ENCODE measurements around the gene MCM6.
A peak's percentile ranks its signal among the peaks of the same experiment; 100 is the strongest.
"Not testable (repeated sequence)": the region's sequence is repeated elsewhere in the genome, so short reads cannot be mapped to it uniquely, and the experiment has no call there.

The MCM6 gene

DNA sequence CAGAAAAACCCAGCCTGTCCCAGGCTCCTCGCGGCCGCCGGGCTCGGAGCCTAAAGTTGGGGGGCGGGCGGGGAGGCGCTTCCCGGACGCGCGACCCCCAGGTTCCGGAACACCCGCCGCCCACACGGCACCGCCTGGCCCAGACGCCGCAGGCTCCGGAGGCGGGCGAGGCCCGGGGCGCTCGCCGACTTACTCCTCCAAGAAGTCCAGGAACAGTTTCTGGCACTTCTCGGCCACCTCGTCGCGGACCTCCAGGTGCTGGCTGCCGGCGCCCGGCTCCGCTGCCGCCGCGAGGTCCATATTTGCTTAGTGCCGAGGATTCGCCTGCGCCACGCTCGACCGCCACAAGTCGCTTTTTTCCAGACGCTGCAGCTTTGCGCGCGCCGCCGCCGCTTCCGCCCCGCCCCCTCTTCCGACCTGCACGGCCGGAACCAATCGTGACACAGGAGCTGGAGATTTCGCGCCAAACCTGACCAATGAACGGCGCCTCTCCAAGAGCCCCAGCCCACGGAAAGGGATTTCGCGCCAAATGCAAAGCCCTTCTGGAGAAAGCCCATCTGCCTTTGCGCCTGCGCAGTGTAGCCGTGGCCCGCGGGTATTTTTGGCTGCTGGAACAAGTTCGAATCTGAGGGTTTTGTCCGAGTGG is at the start of gene MCM6:
TSS of gene MCM6 (minus strand) at position 378 of the 646 bp plus-strand sequence. CDS start at position 300, 78 bp downstream.
- DNase-seq: peak; percentile 80

DNA sequence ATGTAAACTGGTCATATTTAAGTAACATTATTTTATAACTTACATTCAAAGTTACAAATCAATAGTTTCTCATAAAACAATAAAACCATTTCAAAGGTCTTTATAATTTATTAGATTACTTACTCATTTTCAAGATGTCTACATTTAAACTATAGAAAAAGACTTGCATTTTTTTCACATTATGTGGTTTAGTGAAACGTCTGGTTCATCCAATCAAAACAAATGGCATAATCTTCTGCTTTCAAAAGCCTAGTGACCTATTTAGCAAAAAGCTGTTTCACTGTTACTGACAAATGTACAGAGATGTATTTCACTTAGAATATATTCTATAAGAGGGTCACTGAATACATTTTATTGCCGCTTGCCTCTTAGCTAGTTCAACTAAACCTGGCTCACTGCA is 49.3 kb upstream of the MCM6 start:
- DNase-seq: no peak

DNA sequence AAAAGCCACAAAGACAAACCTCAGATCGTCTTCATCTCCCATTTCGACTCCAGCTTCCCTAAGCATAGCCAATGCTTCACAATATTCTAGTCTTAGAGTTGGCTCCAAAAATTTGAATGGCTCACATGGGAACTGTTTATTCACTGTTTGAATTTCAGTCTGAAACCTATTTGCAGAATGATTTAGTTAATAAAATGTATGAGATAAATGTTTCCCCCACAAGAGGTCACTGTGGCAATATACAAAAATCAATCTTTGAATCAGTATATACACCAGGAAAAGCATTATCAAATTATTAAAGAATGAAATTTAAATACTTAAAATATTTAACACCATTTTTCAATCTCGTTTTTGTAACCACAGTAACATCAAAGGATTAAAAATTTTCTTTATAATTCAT is 40.0 kb upstream of the MCM6 start:
- no peak for DNase-seq

DNA sequence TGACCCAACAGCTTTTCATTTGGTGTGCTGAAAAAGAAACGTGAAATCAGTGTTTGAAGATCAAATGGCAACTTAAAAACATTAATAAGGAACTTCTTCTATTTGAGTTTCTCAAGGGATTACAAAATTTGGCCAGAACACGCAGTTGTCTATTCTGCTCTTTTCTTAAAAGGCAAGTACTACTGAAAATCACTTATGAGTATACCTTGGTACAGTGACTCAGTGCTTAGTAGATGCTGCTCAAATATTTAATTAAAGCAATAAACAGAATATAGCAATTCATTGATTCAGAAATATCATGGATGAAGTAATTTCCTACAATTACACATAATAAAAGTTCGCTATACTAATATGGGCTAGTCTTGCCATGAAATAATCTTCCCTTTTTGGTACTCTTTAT is 38.2 kb upstream of the MCM6 start:
- no peak for DNase-seq

DNA sequence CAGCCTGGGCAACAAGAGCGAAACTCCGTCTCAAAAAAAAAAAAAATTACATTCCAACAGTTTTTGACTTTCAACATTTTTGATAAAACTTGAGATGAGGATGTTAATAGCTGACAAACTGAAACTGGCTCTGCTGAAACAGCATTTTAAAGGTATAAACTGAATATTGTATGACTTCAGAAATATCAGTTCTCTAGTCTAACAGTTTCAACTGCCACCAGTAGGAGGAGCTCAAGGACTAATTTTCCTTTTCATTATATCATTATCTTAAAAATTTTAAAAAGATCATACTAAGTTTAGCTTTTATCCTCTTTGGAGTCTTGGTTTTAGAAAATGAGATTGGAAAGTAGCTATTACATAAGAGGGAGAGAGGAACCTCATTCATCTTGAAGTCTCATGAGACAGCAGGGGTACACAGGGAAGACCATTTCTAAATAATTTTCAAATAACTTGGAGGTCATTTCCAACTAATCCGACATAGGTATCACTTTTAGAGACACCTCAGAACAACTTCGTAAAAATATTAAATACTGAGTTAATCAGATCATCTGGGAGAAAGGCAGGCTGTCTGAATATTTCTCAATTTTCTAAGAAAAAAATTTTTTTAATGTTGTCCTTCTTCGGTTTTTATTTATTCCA is 37.6 kb upstream of the MCM6 start:
- DNase-seq: no peak

DNA sequence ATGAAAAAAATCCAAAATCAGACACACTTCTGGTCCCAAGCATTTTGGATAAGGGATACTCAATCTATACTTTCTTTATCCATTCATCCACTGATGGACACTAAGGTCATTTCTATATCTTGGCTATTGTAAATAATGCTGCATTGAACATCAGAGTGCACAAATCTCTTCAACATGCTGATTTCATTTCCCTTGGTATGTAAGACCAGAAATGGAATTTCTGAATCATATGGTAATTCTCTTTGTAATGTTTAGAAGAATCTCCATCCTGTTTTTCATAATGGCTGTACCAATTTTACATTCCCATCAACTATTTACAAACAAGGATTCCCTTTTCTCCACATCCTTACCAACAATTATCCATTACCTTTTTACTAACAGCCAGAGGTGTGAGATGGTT is 33.7 kb upstream of the MCM6 start:
- DNase-seq: no peak

DNA sequence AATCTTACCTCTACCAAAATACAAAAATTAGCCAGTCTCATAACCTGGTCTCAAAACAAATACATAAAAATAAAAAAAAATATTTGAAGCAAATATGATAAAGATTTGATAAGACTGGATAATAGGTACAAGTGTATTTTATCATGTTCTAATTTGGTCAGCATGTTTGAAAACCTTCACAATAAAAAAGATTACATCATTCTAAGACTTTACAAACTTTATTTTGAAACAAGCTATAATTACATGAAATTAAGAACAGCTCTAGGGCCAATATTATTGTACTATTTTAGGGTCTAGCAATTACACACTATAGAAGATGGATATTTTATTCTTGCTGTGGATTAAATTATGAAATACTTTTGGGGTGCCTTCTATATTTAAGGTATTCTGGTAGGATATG is 29.4 kb upstream of the MCM6 start:
- no peak for DNase-seq

DNA sequence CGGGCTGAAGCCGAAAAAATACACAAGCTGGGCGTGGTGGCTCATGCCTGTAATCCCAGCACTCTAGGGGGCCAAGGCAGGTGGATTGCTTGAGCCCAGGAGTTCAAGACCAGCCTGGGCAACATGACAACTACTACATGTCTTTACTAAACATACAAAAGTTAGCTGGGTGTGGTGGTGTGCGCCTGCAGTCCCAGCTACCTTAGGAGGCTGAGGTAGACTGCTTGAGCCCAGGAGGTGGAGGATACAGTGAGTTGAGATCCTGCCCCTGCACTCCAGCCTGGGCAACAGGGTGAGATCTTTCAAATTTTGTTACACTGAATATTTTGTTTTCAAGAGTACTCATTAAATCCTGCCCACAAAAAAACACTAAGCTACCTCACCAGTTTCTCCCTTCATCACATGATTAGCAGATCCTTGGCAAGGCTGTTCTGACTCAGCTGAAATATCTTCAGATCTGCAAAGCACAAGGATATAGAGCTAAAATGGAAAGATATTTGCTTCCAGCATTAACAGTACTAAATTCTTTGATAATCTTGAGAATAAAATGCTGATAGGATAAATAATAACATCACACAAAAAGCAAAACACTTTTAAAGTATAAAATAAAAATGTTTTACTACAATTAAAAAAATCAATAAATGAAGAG is 28.2 kb upstream of the MCM6 start:
- no peak for DNase-seq

DNA sequence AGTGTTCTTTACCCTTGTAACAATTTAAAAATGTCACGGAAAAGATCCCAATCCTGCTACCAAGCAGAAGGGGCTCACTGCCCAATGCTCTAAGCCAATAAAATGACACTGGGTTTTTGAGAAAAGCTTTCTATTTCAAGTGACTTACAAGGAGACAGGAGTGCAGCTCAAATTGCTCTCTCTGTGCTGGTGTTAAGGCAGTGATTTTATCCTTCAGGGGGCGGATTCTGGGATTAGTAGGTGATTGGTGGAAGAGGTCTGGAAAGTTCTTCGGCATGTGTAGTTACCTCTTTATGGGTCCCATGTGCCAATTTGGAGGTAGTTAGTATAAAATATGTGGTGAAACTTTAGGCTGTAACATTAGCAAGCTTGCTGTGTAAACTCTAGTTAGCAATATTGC is 27.4 kb upstream of the MCM6 start:
- DNase-seq: no peak

DNA sequence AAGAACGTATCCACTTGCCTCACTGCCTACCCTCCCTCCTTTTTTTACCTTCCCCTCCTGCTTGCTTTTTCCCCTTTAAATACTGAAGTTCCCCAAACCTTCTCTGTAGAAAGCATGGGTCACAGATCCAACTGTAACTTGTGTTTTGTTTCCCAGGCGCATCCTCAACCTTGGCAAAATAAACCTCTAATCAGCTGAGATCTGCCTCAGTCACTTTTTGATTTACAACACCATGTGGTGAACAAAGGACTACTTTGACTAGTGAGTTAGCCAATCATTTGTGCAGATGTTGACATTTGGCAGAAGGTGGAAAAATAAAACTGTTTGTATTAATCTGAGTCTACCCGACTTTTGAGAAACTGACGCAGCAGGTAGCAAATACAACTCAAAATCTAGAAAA is 23.3 kb upstream of the MCM6 start:
- no peak for DNase-seq

DNA sequence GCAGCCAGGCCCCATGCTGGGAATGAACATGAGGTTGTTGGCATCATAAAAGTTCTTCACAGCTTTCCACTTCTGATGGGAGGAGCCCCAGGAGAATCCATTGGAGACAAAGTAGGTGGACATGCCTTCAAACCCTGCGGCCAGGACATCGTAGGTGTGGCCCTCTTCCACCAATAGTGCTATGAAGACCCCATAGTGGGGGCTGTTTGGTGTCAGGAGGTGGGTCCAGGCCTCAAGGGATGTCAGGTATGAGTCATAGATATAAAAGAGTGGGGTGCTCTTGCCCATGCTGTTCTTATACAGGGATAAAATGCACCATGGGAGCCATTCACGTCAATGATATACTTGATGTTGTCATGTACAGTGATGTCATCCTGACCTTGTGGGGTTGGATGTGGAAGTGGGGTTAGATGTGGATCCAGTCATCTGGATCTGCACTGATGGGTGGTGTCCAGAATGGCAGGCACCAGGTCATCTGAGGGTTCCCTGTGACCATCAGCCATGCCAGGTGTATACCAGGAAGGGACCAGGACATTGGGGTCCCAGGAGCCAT is 22.1 kb upstream of the MCM6 start:
- DNase-seq: no peak

DNA sequence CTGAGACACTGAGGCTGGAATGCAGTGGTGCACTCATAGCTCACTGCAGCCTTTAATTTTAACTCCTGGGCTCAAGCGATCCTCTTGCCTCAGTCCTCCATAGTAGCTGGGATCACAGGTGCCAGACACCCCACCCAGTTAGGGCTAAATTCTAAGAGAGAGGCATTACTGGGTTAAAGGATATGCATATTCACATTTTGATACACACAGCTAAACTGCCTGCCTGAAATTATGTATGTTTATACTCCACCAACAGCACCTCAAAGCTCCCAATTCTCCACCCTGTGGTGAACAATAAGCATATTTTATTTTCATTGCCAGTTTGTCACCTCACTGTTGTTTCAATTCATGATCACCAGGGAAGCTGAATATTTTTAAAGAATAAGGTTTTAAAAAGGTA is 18.7 kb upstream of the MCM6 start:
- no peak for DNase-seq

DNA sequence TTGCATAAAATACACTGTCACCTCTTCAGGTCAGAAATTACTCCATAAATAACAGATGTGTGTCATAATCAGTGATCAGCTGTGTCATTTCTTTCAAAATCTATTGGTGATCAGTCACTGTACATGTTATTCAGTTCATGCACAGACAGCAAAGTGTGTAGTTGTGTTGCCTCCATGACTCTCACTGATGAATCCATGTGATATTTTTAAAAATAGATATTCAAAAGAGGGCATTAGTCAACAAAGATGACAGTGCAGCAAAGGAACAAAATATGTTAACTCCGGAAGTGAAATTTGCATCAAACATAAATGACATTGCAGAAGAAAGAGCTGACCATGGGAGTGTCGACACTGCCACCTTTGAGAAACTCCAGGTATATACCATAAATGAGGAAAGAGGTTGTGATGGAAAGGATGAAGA is 17.1 kb upstream of the MCM6 start:
- no peak for DNase-seq

DNA sequence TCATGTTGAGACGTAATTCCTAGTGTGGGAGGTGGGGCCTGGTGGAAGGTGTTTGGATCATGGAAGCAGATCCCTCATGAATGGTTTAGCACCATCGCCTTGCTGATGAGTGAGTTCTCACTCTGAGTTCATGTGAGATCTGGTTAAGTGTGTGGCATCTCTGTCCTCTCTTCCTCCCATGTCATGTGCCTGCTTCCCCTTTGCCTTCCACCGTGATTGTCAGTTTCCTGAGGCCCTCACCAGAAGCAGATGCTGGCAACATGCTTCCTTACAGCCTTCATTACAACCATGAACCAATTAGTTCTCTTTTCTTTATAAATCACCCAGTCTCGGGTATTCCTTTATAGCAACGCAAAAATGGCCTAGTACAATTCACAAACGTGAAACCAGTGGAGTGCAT is 14.6 kb upstream of the MCM6 start:
- no peak for DNase-seq

DNA sequence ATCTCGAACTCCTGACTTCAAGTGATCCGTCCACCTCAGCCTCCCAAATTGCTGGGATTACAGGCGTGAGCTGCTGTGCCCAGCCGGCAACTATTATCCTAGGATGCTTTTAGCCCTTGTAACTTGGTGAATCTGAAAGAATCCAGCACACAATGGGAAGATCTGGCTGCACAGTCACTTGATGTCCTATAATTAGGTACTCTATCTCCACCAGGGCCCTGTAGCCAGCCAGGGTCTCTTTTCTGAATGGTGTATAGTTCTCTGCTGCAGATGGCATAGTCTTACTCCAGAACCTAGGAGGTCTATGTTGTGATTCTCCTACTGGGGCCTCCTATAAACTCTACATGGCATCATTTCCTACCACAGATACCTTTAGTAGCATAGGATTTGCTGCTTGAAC is 13.9 kb upstream of the MCM6 start:
- DNase-seq: no peak

DNA sequence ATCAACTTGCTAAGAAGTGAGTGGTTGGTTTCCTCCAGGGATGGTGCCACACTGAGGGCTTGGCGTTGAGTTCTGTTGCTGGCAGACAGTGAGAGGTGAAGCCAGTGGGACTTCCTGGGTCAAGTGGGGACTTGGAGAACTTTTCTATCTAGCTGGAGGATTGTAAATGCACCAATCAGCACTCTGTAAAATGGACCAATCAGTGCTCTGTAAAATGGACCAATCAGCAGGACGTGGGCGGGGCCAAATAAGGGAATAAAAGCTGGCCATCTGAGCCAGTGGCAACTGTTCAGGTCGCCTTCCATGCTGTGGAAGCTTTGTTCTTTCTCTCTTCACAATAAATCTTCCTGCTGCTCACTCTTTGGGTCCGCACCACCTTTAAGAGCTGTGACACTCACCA is 12.3 kb upstream of the MCM6 start:
- not testable (repeated sequence) for DNase-seq

DNA sequence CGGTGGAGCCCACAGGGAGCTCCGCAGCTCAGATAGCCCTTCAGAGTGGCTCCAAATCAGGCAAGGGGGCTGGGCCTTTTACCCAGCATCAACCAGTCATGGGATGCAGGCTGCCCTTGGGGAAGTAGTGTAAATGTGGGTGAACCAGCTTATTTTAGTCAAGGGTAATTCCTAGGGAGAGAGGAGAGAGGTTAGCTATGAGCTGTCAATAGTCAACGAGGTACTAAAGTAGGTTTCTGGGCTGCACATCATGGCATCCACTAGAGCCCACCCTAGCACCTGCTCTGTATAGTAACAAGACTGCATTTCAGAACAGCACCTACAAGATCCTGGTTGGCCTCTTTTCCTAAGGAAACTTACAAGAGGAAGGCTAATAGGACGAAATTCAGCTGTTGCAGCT is 9.5 kb upstream of the MCM6 start:
- no peak for DNase-seq

DNA sequence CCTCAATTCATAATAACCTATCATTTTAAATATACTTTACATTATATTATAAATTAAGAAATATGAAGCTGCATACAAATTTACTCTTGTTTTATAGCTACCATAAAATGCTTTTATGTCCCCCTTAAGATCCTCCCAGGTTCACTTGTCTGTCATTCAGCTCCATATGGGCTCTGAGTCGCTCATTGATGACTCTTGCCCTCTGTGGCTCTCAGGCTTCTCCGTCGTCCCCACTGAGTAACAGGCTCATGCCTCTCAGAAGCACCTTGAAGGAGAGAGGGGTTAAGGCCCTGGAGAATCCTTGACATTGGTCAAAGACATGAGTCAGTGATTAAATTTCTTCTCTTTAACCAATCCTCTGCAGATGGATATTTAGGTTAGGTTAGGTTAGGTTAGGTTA is 6.2 kb upstream of the MCM6 start:
- DNase-seq: no peak

DNA sequence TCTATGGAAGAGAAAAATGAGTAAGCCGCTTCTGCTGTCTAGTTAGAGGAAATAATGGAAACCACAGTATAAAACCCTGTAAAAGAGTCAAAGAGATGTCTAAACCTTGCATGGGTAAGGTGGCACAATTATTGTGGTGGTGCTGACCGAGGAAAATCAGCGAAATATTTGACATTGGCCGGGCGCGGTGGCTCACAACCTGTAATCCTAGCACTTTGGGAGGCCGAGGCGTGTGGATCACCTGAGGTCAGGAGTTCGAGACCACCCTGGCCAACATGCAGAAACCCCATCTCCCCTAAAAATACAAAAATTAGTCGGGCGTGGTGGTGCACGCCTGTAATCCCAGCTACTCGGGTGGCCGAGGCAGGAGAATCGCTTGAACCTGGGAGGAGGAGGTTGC is 527 bp upstream of the MCM6 start:
- not testable (repeated sequence) for DNase-seq

DNA sequence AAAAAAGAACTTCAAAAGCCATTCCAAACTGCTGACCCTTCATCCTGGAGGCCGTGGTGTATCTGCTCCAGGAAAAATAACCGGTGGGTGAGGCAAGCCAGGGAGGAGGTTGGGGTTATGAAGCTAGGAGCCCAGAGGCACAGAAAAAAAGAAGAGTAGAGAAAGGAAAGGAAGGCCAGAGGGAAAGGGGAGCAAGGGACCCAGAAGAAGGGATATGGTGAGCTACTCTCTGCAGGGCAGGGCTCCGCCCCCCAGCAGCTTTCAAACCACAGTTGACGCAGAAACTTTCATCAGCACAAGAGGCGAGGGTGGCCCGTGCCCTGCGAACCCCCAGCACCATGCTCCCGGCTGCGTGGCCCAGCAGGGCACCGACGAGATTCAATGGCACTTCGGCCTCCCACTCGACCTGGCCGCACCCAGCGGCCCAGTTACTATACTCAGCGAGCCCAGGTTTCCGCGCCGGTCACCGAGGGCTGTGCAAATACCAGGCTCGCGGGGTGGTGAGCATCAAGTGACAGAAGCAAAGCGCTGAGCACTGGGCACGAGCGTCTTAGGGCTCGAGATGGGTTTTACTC is 665 bp downstream of the MCM6 start:
- DNase-seq: no peak

DNA sequence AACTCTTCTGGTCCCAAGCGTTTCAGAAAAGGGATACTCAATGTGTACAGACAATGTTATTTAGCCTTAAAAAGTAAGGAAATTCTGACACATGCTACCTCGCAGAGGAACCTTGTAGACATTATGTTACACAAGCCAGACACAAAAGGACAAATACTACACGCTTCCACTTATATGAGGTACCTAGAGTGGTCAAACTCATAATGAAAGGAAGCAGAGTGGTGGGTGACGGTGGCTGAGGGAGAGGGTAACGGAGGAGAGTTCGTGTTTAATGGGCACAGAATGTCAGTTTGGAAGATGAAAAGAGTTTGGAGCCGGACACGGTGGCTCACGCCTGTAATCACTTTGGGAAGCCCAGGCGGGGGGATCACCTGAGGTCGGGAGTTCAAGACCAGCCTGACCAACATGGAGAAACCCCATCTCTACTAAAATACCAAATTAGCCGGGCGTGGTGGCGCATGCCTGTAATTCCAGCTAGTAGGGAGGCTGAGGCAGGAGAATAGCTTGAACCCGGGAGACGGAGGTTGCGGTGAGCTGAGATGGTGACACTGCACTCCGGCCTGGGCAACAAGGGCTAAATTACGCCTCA is 1.4 kb downstream of the MCM6 start:
- no peak for DNase-seq

DNA sequence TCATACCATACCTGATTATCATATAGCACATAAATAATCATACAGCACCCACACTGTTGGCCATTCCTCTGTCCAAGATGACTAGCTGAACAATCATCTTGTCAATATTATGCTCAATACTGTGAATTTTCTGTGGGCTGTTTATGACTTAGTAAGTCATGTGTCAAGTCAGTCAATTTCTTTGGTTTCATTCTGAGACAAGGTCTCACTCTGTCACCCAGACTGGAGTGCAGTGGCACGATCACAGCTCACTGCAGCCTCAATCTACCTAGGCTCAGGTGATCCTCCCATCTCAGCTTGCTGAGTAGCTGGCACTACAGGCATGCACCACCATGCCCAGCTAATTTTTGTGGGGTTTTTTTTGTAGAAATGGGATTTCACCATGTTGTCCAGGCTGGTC is 5.7 kb downstream of the MCM6 start:
- no peak for DNase-seq

DNA sequence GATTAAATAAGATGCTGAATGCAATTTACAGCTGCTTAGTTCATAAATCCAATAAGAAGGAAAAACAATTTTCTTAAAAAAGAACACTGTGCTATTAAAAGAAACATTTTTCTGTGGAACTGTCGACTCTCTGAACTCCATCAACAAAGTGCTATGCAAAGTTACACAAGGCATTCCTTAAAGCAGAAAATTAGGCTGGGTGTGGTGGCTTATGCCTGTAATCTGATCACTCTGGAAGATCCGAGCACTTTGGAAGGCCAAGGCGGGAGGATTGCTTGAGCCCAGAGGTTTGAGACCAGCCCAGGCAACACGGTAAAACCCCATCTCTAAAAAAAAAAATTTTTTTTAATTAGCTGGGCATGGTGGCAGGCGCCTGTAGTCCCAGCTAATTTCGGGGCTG is 13.0 kb downstream of the MCM6 start:
- no peak for DNase-seq

DNA sequence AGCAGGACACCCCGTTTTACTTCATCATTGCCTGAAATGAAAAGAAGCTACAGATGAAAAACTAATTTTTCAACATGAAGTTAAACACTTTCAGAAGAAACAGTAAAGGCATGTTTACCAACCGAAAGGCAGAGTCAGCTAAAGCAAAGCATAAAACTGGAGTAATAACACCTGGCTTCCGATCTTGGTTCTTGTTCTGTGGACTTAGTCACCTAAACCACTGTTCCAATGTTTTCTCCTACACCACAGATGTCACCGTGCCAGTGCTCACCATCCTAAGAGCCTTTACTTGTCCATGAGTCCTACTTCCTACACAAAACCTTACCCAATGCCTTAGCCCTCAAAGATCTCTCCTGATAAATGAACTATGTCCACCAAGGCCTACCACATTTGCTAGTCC is 13.5 kb downstream of the MCM6 start:
- no peak for DNase-seq

All from SHP77 treated with DMSO at 0.1 percent for 48 hours (cell line).